Gastroesophageal sphincter (tissue), 4 donors: ENCODE results near the gene CNTNAP2. TPM values are rescaled to one million over a fixed set of nuclear protein-coding genes. Genes with fewer than 3 reads are reported as not detected.

Experiments used
- ATAC-seq: fragments of 150-250 bp; one replicate; pipeline ENCODE4 v1.9.1; 2016; ENCODE audit warnings: mild to moderate bottlenecking, moderate library complexity
- H3K27ac ChIP-seq, 4 donors: fragments of 200-600 bp; sonication (generic) in 3 of 4; 1 replicate in 3 of 4; 2 replicates in 1 of 4; pipeline ENCODE4 v1.5.1; 2016 to 2019
- H3K27me3 ChIP-seq: fragments of 200-600 bp; sonication (generic); one replicate; pipeline ENCODE4 v1.5.1; 2019
- H3K36me3 ChIP-seq, 2 donors: fragments of 200-600 bp; sonication (generic); one replicate each; pipeline ENCODE4 v1.5.1; 2019; ENCODE audit warnings: control low read depth in 1 of 2
- H3K4me1 ChIP-seq, 3 donors: fragments of 200-600 bp; sonication (generic); 1 replicate in 2 of 3; 2 replicates in 1 of 3; pipeline ENCODE4 v1.5.1; 2016 to 2019; ENCODE audit warnings: control low read depth in 2 of 3
- H3K4me3 ChIP-seq, 2 donors: fragments of 200-600 bp; sonication (generic); one replicate each; pipeline ENCODE4 v1.5.1; 2019; ENCODE audit warnings: mild to moderate bottlenecking in 1 of 2, moderate library complexity in 1 of 2
- H3K9me3 ChIP-seq, 3 donors: fragments of 200-600 bp; sonication (generic); one replicate each; pipeline ENCODE4 v1.5.1; 2017 to 2019; ENCODE audit warnings: control low read depth in 2 of 3
- CTCF ChIP-seq, 4 experiments: fragments of 200-600 bp in 2 of 4; fragments of 450-650 bp in 2 of 4; sonication (generic) in 1 of 4; IDR thresholded peaks; one replicate each; pipeline ENCODE4 v1.5.1; 2017 to 2019; ENCODE audit warnings: antibody characterized with exemption in 4 of 4, mild to moderate bottlenecking in 2 of 4, moderate library complexity in 2 of 4
- EP300 ChIP-seq: sonication (generic); formaldehyde crosslinking; IDR thresholded peaks from one replicate; pipeline ENCODE4 v1.6.1; 2017; ENCODE audit warnings: antibody characterized with exemption, mild to moderate bottlenecking
- POLR2A ChIP-seq, 2 donors: fragments of 450-650 bp; IDR thresholded peaks; one replicate each; pipeline ENCODE4 v1.6.1; 2017; ENCODE audit warnings: antibody characterized with exemption in 2 of 2, mild to moderate bottlenecking in 2 of 2, moderate library complexity in 1 of 2
- POLR2AphosphoS5 ChIP-seq: sonication (generic); formaldehyde crosslinking; IDR thresholded peaks from one replicate; pipeline ENCODE4 v1.6.1; 2017; ENCODE audit warnings: antibody characterized with exemption
- WGBS, 2 donors: methylation state at CpG; one replicate each; pipeline ENCODE4 v1.1.5; 2018; ENCODE audit warnings: low coverage in 1 of 2; 5-methylcytosine and 5-hydroxymethylcytosine counted together
- total RNA-seq, 4 donors: library from RNA; depleted of rRNA; stranded (reverse); fragments of >200 nt; gene quantifications; one replicate each; pipeline ENCODE4 v1.1.0, GENCODE V29; 2016

CNTNAP2 gene
- total RNA-seq, 4 donors from 2014 or later, result 1.5 to 8.9 (median 3.2) TPM

GRCh38 chr7:147805996-147806576, 1689.5 kb downstream of the CNTNAP2 start:
- no peaks in the 10 kb centered on the region for H3K36me3 ChIP-seq
- no peak overlapping the region for H3K4me3 ChIP-seq
- H3K4me1 ChIP-seq, result peaks cover 0 to 11% (median 0%) of the 10 kb centered on the region in 3 donors
- TF ChIP-seq POLR2A (IDR thresholded peaks at IDR 0.05), result no peak
- TF ChIP-seq EP300, result no peak
- TF ChIP-seq POLR2AphosphoS5, result no peak
- no peak for TF ChIP-seq CTCF (IDR thresholded peaks at IDR 0.05)
- no peak overlapping the region for H3K27ac ChIP-seq
- no peaks in the 10 kb centered on the region for H3K9me3 ChIP-seq
- no peaks in the 10 kb centered on the region for H3K27me3 ChIP-seq
- no peak for ATAC-seq

- H3K27me3 ChIP-seq, result no peaks in the 10 kb centered on the region
- peaks cover 0 to 11% (median 0%) of the 10 kb centered on the region in 3 donors for H3K4me1 ChIP-seq
- H3K9me3 ChIP-seq, result no peaks in the 10 kb centered on the region
- ATAC-seq, result no peak
- H3K36me3 ChIP-seq, result no peaks in the 10 kb centered on the region
- WGBS, 2 donors, result 13 to 44% methylated on average over 2 to 3 of the region's 3 CpGs
- TF ChIP-seq POLR2AphosphoS5, result no peak
- TF ChIP-seq POLR2A (IDR thresholded peaks at IDR 0.05), result no peak
- TF ChIP-seq CTCF (IDR thresholded peaks at IDR 0.05), result no peak
- TF ChIP-seq EP300, result no peak
- no peak overlapping the region for H3K4me3 ChIP-seq
- no peak overlapping the region for H3K27ac ChIP-seq
Measured at GRCh38 chr7:147809786-147810185, 1693.2 kb downstream of the CNTNAP2 start.

GRCh38 chr7:147810269-147810668, 1693.7 kb downstream of the CNTNAP2 start:
- Histone ChIP-seq H3K4me3 (no peak overlapping the region), H3K36me3 (no peaks in the 10 kb centered on the region), H3K27me3 (no peaks in the 10 kb centered on the region), H3K9me3 (no peaks in the 10 kb centered on the region), H3K27ac (no peak overlapping the region), H3K4me1 (peaks cover 0 to 11% (median 0%) of the 10 kb centered on the region in 3 donors)
- ATAC-seq, result no peak
- TF ChIP-seq EP300, result no peak
- no peak for TF ChIP-seq CTCF (IDR thresholded peaks at IDR 0.05)
- TF ChIP-seq POLR2A (IDR thresholded peaks at IDR 0.05), result no peak
- no peak for TF ChIP-seq POLR2AphosphoS5

- H3K4me3 ChIP-seq, result no peak overlapping the region
- peaks cover 0 to 11% (median 0%) of the 10 kb centered on the region in 3 donors for H3K4me1 ChIP-seq
- no peaks in the 10 kb centered on the region for H3K9me3 ChIP-seq
- H3K27me3 ChIP-seq, result no peaks in the 10 kb centered on the region
- 71 to 78% methylated on average over 5 of the region's 5 CpGs for WGBS, 2 donors
- H3K27ac ChIP-seq, result no peak overlapping the region
- no peaks in the 10 kb centered on the region for H3K36me3 ChIP-seq
- no peak for ATAC-seq
- TF ChIP-seq EP300, result no peak
- no peak for TF ChIP-seq POLR2A (IDR thresholded peaks at IDR 0.05)
- no peak for TF ChIP-seq POLR2AphosphoS5
- no peak for TF ChIP-seq CTCF (IDR thresholded peaks at IDR 0.05)
Measured at GRCh38 chr7:147811923-147812322, 1695.3 kb downstream of the CNTNAP2 start.

GRCh38 chr7:147813316-147813715, 1696.7 kb downstream of the CNTNAP2 start:
- Histone ChIP-seq H3K27ac (no peak overlapping the region), H3K4me3 (no peak overlapping the region), H3K9me3 (no peaks in the 10 kb centered on the region), H3K4me1 (peaks cover 0 to 11% (median 0%) of the 10 kb centered on the region in 3 donors), H3K27me3 (no peaks in the 10 kb centered on the region), H3K36me3 (no peaks in the 10 kb centered on the region)
- no peak for TF ChIP-seq POLR2A (IDR thresholded peaks at IDR 0.05)
- TF ChIP-seq EP300, result no peak
- ATAC-seq, result no peak
